Glomerular visceral epithelial cell (primary cell): ENCODE data around the gene NTRK3.
A peak's percentile ranks its signal among the peaks of the same experiment; 100 is the strongest.

Source experiments
- DNase-seq: peaks from one replicate; pipeline ENCODE4 v3.0.0-alpha.2; 2016; ENCODE audit errors: extremely low spot score

The NTRK3 gene

GRCh38 chr15:88185584-88185983, 71.0 kb downstream of the NTRK3 start:
- DNase-seq: no peak

GRCh38 chr15:88181613-88182012, 74.9 kb downstream of the NTRK3 start:
- peak; percentile 6 for DNase-seq

DNA sequence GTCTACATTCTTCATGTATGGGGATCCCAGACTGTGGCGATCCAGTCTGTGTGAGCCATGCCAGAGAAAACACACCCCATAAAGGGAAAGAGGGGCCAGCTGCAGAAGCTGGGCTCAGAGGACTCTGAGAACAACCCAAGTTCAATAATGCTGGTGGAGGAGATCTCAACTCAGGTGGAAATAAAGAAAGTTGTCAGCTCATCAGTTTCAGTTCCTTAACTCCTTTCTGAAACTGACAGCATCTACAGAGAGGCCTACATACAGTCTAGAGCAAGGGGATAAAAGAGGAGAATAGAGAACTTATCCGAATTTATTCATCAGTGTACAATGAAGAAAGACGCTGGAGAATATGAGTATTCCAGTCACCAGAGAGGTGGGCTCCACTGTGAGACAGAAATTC, 77.0 kb downstream of the NTRK3 start:
- DNase-seq: no peak

DNA sequence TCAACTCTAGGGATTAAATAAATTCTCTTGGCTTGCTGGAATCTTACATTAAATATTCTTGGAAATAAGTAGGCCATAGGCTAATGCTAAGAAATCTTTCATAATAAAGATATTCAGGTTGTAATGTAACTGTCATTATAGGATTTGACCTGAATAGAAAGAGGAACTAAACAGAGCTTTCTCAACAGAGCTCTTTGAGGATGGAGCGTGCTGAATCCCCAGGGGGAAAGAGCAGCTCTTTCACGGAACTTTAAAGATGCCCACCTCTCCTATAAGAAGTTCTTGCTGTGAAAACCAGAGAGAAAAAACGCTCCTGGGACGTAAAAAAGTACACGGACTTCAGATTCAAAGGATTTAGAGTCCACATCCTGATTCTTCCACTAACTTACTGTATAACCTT, 77.9 kb downstream of the NTRK3 start:
- DNase-seq: no peak

DNA sequence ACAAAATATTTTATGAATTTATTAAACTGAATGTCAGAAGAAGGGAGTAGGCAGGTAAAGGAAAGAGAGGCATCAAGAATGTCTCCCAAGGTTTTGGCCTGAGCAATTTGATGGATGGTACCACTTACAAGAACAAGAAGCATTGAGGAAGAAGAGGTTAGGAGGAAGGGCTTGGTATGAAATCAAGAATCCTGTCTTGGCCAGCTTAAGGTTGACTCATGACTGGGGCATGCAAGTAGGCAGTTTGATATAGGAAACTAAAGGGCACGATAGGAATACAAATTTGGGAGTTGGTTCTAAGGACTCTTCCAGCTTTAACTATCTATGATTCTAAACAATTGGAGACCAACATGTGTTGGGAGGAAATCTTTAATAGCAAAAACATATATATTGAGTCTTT, 79.1 kb downstream of the NTRK3 start:
- DNase-seq: no peak

- DNase-seq: no peak
These were observed 82.0 kb downstream of the NTRK3 start for GRCh38 chr15:88174571-88174970.

DNA sequence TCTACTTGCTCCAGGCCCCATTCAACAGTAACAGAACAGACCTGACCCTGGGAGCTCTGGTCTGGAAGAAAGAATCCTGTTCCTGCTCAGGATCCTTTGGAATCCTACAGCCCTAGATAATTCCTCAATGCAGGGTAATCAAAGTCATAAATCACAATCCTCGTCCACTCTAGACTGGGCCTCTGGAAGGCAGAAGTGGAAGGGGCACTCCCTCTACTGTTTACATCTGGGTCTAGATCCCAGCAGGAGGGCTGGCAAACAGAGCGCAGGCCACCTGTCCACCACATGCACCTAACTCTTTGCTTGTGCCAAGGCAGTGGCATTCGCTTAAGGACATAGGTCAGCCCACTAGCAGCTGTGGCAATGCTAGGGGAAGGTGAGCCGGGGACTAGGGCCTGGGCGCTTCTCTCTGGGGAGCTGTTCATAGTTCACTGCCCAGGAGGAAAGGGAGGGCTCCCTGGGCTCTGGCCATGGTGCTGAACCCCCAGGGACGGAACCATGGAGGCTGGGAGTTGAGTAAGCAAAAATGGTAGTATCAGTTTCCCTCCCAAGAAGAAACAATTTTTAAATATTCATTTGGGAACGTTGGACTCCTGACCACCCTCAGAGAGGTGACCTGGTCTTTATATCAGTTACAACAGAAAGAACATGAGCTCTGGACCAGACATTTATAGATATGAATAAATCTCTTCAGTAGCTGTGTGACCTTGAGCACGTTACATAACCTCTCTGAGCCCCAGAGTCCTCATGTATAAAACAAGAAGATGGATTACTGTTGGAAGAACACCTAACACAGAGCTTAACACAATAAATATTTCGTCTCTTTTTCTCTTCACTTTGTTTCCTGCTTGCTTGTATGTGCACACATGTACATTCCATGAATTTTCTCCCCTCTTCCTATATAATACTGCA, 90.2 kb downstream of the NTRK3 start:
- peak; percentile 36 for DNase-seq

DNA sequence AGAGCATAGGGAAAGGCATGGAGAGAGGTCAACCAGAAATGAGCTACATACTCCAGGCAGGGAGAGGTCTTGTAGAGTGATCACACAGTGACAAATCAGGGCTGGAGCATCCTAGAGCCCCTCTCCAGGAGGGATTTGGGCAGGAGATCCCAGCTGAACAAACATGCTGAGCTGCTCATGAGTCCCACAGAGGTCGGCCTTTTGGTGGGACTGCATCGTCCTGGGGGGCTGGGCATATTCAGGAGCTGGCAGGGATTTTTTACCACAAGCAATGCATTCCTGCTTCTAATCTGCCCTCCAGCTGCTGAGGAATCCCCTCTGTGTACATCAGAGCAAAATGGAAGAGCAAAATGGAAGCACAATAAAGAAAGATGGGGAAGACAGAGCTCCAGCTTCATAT, 94.9 kb downstream of the NTRK3 start:
- no peak for DNase-seq

GRCh38 chr15:88155310-88155709, 101.2 kb downstream of the NTRK3 start:
- no peak for DNase-seq

DNA sequence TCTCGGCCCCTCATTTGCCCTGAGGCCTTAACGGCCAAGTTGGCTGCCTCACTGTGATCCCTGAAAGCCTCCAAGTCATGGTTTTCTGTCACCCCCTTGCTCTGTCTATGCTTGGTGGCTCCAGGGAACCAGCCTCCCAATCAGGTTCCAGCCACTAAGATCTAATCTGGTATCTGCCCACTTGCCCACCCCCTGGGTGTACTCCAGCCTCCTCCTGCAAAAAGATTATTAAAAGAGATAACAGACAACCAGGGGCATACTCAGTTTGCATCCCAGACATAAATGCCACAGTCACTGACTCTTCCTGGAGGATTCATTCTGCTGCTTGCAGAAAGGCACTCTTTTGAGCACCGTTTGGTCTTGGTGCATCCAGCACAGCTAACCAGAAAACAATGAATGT, 103.9 kb downstream of the NTRK3 start:
- no peak for DNase-seq

GRCh38 chr15:88147760-88148159, 108.8 kb downstream of the NTRK3 start:
- no peak for DNase-seq

DNA sequence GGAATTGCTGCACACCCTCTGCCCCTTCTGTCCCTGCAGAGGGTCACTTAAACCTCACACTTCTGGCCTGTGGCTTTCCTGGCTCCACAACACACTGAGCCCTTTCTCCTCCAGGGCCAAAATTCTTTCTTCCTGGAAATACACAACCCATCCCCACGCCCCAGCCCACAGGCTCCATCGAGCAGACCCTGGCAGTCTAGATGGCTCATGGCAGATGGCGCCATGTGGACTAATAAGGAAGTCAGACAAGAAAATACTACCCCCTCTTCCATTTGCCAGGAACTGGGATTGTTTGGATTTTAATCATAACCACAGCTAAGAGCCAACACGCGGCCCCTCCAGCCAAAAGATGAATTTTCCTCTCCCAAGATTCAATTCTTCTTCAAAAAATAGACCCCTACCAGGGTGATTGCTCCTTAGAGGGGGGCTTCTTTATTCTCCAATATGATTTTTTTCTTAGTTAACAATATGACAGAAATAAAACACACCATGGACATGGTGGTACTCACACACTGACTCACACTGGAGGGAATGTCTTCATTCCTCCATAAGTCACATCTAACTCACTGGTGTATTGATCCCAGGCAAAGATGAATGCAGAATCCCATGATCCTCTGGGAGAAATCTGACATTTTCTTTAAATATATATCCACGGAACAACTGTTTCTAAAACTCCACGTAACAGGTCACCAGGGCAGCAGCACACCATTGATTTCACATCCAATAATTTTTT, 111.5 kb downstream of the NTRK3 start:
- DNase-seq: no peak

- no peak for DNase-seq
These were observed 114.4 kb downstream of the NTRK3 start for GRCh38 chr15:88142121-88142520.

DNA sequence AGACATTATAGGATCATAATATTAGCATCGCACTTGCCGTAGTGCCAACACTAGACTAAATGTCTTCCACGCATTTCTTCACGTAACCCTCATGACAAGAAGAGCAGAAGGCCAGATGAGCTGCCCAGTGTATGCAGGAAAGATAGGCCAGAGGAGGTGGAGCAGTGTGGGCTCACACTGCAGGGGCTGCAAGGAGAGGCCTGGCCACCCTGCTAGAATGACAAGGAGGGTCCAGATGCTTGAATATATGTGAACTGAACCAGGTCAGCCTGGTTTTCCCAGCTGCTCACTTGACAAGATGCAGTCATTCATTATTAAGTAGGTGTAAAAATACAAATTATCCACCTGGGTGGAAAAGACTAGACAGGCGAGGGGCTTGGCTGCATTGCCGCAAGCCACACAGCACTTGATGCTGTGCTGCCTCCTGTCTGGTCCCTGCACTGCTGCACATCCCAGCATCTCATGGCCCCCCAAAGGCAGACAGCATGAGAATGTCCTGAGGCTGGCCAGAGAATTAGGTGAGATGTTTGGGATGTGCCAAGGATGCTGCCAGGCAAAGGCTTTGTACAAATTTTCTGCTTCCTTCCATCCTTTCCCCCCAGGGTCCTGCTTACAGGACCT, 115.2 kb downstream of the NTRK3 start:
- no peak for DNase-seq

- DNase-seq: no peak
These were observed 116.1 kb downstream of the NTRK3 start for GRCh38 chr15:88140398-88140797.

- DNase-seq: no peak
These were observed 116.6 kb downstream of the NTRK3 start for GRCh38 chr15:88139936-88140335.

GRCh38 chr15:88133795-88134194, 122.7 kb downstream of the NTRK3 start:
- no peak for DNase-seq

DNA sequence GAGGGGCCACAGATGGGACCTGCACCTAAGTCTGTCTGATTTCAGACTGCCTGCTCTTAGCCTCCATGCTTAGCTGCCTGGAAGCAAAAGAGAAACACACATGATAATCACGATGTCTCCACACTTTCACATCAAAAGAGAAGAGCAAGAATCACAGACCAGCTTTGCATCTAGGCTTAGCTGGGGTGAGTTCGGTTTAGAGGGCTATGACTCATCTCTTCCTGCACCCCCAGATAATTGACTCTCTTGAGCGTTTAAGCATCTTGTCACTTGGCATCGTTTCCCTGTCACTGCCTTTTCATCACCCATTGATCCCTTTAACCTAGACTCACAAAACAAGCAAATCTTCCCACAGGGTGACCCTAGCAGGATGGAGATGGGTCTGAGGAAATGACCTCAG, 124.0 kb downstream of the NTRK3 start:
- DNase-seq: no peak

- no peak for DNase-seq
These were observed 124.6 kb downstream of the NTRK3 start for GRCh38 chr15:88131937-88132336.

GRCh38 chr15:88127432-88127790, 129.1 kb downstream of the NTRK3 start:
- no peak for DNase-seq

GRCh38 chr15:88126695-88127431, 129.7 kb downstream of the NTRK3 start:
- DNase-seq: no peak

- no peak for DNase-seq
These were observed 131.0 kb downstream of the NTRK3 start for GRCh38 chr15:88125576-88125975.
